ENCODE measurements around the gene UNC79.
"Not testable (repeated sequence)": the region's sequence is repeated elsewhere in the genome, so short reads cannot be mapped to it uniquely, and the experiment has no call there.

Gene UNC79

GRCh38 chr14:93430315-93431035 is at the start of gene UNC79:
UNC79 (plus strand) TSS chr14:93430939; CDS start chr14:93431030, 91 bp downstream.
- peak in 1 of 2 donors; percentile 26 for DNase-seq

- no peak for DNase-seq
Measured at GRCh38 chr14:93381644-93382043, 49.1 kb upstream of the UNC79 start.

GRCh38 chr14:93384256-93384655 is 46.5 kb upstream of the UNC79 start:
- not testable (repeated sequence) for DNase-seq

GRCh38 chr14:93395231-93395630 is 35.5 kb upstream of the UNC79 start:
- peak; percentile 49 to 56 for DNase-seq

- DNase-seq, result no peak
Measured at GRCh38 chr14:93396456-93396855, 34.3 kb upstream of the UNC79 start.

GRCh38 chr14:93398491-93398890 is 32.2 kb upstream of the UNC79 start:
- DNase-seq, result peak; percentile 58 to 83

GRCh38 chr14:93402951-93403350 is 27.8 kb upstream of the UNC79 start:
- no peak for DNase-seq

- DNase-seq, result no peak
Measured at GRCh38 chr14:93410021-93410420, 20.7 kb upstream of the UNC79 start.

GRCh38 chr14:93410893-93411292 is 19.8 kb upstream of the UNC79 start:
- DNase-seq, result no peak

GRCh38 chr14:93425136-93425535 is 5.6 kb upstream of the UNC79 start:
- DNase-seq, result peak; percentile 48 to 62

- no peak for DNase-seq
Measured at GRCh38 chr14:93426750-93427149, 4.0 kb upstream of the UNC79 start.

GRCh38 chr14:93431036-93431670 is 414 bp downstream of the UNC79 start:
- DNase-seq, result peak in 1 of 2 donors; percentile 3

GRCh38 chr14:93454224-93454623 is 23.5 kb downstream of the UNC79 start:
- no peak for DNase-seq

GRCh38 chr14:93456356-93456755 is 25.6 kb downstream of the UNC79 start:
- DNase-seq, result no peak

GRCh38 chr14:93458234-93458633 is 27.5 kb downstream of the UNC79 start:
- DNase-seq, result no peak

GRCh38 chr14:93462479-93462878 is 31.7 kb downstream of the UNC79 start:
- no peak for DNase-seq

GRCh38 chr14:93464271-93464670 is 33.5 kb downstream of the UNC79 start:
- DNase-seq, result no peak

GRCh38 chr14:93475471-93475870 is 44.7 kb downstream of the UNC79 start:
- DNase-seq, result no peak

- DNase-seq, result no peak
Measured at GRCh38 chr14:93476305-93476704, 45.6 kb downstream of the UNC79 start.

GRCh38 chr14:93479074-93479473 is 48.3 kb downstream of the UNC79 start:
- DNase-seq, result not testable (repeated sequence)

GRCh38 chr14:93480867-93481266 is 50.1 kb downstream of the UNC79 start:
- DNase-seq, result no peak

GRCh38 chr14:93481758-93482157 is 51.0 kb downstream of the UNC79 start:
- DNase-seq, result no peak

- DNase-seq, result no peak
Measured at GRCh38 chr14:93490001-93490400, 59.3 kb downstream of the UNC79 start.

- DNase-seq, result peak; percentile 48 to 52
Measured at GRCh38 chr14:93493054-93493453, 62.3 kb downstream of the UNC79 start.

- peak; percentile 23 to 28 for DNase-seq
Measured at GRCh38 chr14:93493622-93494021, 62.9 kb downstream of the UNC79 start.
